Neuronal stem cell (in vitro differentiated cells): ENCODE results near the gene ASZ1.

Source experiments
- DNase-seq: peaks from one replicate; pipeline ENCODE4 v3.0.0-alpha.2; 2013; ENCODE audit warnings: low spot score
- H2AFZ ChIP-seq: one replicate; pipeline ENCODE4 v1.6.1; 2013; ENCODE audit warnings: mild to moderate bottlenecking, low read length, inconsistent platforms
- H2AK5ac ChIP-seq: 2 replicates; pipeline ENCODE4 v1.6.1; 2013; ENCODE audit warnings: low read depth, mild to moderate bottlenecking, inconsistent platforms, low read length, moderate library complexity, mixed read lengths
- H2BK120ac ChIP-seq: 2 replicates; pipeline ENCODE4 v1.6.1; 2013; ENCODE audit warnings: low read depth, mild to moderate bottlenecking, inconsistent platforms, low read length, moderate library complexity, mixed read lengths
- H2BK12ac ChIP-seq: one replicate; pipeline ENCODE4 v1.6.1; 2013; ENCODE audit warnings: low read length, inconsistent platforms
- H2BK15ac ChIP-seq: 2 replicates; pipeline ENCODE4 v1.6.1; 2013; ENCODE audit warnings: mild to moderate bottlenecking, low read length, inconsistent platforms, mixed read lengths
- H2BK5ac ChIP-seq: one replicate; pipeline ENCODE4 v1.6.1; 2013; ENCODE audit warnings: inconsistent platforms, mild to moderate bottlenecking, low read length, moderate library complexity
- H3K14ac ChIP-seq: one replicate; pipeline ENCODE4 v1.6.1; 2013; ENCODE audit warnings: low read length, inconsistent platforms
- H3K18ac ChIP-seq: 2 replicates; pipeline ENCODE4 v1.6.1; 2013; ENCODE audit warnings: low read length, inconsistent platforms
- H3K23ac ChIP-seq: 2 replicates; pipeline ENCODE4 v1.6.1; 2013; ENCODE audit warnings: low read depth, mild to moderate bottlenecking, mixed read lengths, low read length, inconsistent platforms; ENCODE audit not compliant: poor library complexity
- H3K27ac ChIP-seq: replicated peaks from 3 replicates; pipeline ENCODE4 v1.5.1; 2013; ENCODE audit warnings: low read length, inconsistent platforms
- H3K27me3 ChIP-seq, 3 experiments: 2 replicates each; pipeline ENCODE4 v1.6.1; 2013; ENCODE audit warnings: low read length in 3 of 3, mild to moderate bottlenecking in 2 of 3, inconsistent platforms in 1 of 3, low read depth in 1 of 3, mixed read lengths in 1 of 3, moderate library complexity in 1 of 3; ENCODE audit not compliant: control insufficient read depth in 3 of 3, insufficient read depth in 3 of 3
- H3K36me3 ChIP-seq, 2 donors: replicated peaks in 1 of 2; 2 replicates each; pipeline ENCODE4 v1.6.1; 2013; ENCODE audit warnings: low read length in 2 of 2; ENCODE audit not compliant: control insufficient read depth in 2 of 2, insufficient read depth in 2 of 2
- H3K4ac ChIP-seq: 2 replicates; pipeline ENCODE4 v1.6.1; 2013; ENCODE audit warnings: inconsistent platforms, mild to moderate bottlenecking, low read length, moderate library complexity
- H3K4me1 ChIP-seq, 2 donors: 1 replicate in 1 of 2; 2 replicates in 1 of 2; pipeline ENCODE4 v1.6.1; 2013; ENCODE audit warnings: low read length in 2 of 2, low read depth in 1 of 2; ENCODE audit not compliant: control insufficient read depth in 2 of 2, insufficient read depth in 1 of 2
- H3K4me2 ChIP-seq: one replicate; pipeline ENCODE4 v1.6.1; 2013; ENCODE audit warnings: mild to moderate bottlenecking, low read length, inconsistent platforms; ENCODE audit not compliant: insufficient read depth, poor library complexity, severe bottlenecking
- H3K4me3 ChIP-seq, 2 donors: 2 replicates each; pipeline ENCODE4 v1.5.1; 2013; ENCODE audit warnings: low read length in 2 of 2, mild to moderate bottlenecking in 2 of 2, inconsistent platforms in 1 of 2, moderate library complexity in 1 of 2
- H3K79me1 ChIP-seq: one replicate; pipeline ENCODE4 v1.6.1; 2013; ENCODE audit warnings: low read depth, mild to moderate bottlenecking, inconsistent platforms, low read length, moderate library complexity
- H3K9ac ChIP-seq: one replicate; pipeline ENCODE4 v1.6.1; 2013; ENCODE audit warnings: mild to moderate bottlenecking, low read depth, low read length, inconsistent platforms; ENCODE audit not compliant: poor library complexity
- H3K9me3 ChIP-seq, 2 donors: replicated peaks in 1 of 2; 2 replicates each; pipeline versions ENCODE3 to v1.6.1; 2013; ENCODE audit warnings: low read length in 2 of 2, mild to moderate bottlenecking in 2 of 2, inconsistent platforms in 1 of 2, low read depth in 1 of 2, mixed read lengths in 1 of 2, moderate library complexity in 1 of 2; ENCODE audit not compliant: control insufficient read depth in 2 of 2, insufficient read depth in 1 of 2
- H4K8ac ChIP-seq: one replicate; pipeline ENCODE4 v1.6.1; 2013; ENCODE audit warnings: low read depth, mild to moderate bottlenecking, inconsistent platforms, low read length, moderate library complexity
- H4K91ac ChIP-seq: one replicate; pipeline ENCODE4 v1.6.1; 2013; ENCODE audit warnings: low read length, low read depth, mild to moderate bottlenecking, inconsistent platforms; ENCODE audit not compliant: poor library complexity
- WGBS, 2 donors: extraction: QIAGEN DNeasy Blood & Tissue Kit; methylation state at CpG; one replicate each; pipeline ENCODE4 v1.1.7; 2013; ENCODE audit warnings: missing lambda C conversion rate in 2 of 2, mixed read lengths in 1 of 2; ENCODE audit not compliant: insufficient read length in 2 of 2, insufficient replicate concordance in 1 of 2; ENCODE audit errors: extremely low coverage in 2 of 2; 5-methylcytosine and 5-hydroxymethylcytosine counted together

ASZ1 gene

DNA sequence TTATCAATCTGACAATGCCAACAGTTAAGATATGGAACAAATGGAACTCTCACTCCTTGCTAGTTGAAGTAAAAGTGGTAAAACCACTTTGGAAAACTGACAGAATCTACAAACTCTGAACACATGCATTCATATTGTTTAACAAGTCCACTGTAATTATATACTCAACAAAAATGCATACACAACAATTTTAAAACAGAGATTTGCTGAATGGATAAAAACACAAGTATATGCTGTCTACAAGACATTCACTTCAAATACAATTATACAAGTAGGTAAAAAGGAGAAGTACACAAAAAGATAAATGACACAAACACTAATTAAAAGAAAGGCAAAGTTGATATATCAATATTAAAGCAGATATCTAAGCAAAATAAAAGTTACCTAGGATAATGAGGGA lies 95.3 kb downstream of the ASZ1 start:
- Histone ChIP-seq H3K23ac (no peak overlapping the region), H3K79me1 (no peaks in the 10 kb centered on the region), H3K9me3 (no peaks in the 10 kb centered on the region), H2BK15ac (no peak overlapping the region), H3K27ac (no peak overlapping the region), H2BK120ac (no peak overlapping the region), H3K4ac (no peak overlapping the region), H3K14ac (no peak overlapping the region), H3K27me3 (peaks cover 0 to 3% (median 0%) of the 10 kb centered on the region in 3 experiments), H3K4me2 (no peak overlapping the region), H2AK5ac (no peak overlapping the region), H4K8ac (no peak overlapping the region), H3K36me3 (no peaks in the 10 kb centered on the region), H2AFZ (no peak overlapping the region), H2BK5ac (no peak overlapping the region), H3K18ac (no peak overlapping the region), H3K4me1 (no peaks in the 10 kb centered on the region), H4K91ac (no peak overlapping the region), H3K4me3 (no peak overlapping the region), H2BK12ac (no peak overlapping the region), H3K9ac (no peak overlapping the region)
- DNase-seq, result no peak

DNA sequence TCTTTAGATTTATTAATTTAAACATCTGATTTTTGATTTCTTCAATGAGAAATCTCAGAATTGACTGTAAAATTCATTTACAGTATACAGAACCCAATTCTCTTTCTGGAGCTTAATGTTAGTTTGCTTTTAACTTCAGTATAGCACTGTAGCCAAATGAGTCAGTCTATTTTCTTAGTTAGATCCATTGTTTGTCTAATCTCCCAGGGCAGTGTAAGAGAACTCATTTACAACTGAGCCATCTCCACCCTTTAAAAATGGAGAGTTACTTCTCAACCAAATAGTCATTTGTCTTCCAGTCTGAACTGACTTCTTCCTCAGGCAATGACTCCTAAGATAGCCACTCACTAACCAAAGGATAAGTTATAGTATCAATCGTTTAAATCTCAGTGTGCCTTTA lies 101.5 kb downstream of the ASZ1 start:
- Histone ChIP-seq H4K91ac (no peak overlapping the region), H2BK5ac (no peak overlapping the region), H3K4me3 (no peak overlapping the region), H2BK12ac (no peak overlapping the region), H2AK5ac (no peak overlapping the region), H3K18ac (no peak overlapping the region), H2BK15ac (no peak overlapping the region), H3K9me3 (no peaks in the 10 kb centered on the region), H2BK120ac (no peak overlapping the region), H4K8ac (no peak overlapping the region), H3K36me3 (no peaks in the 10 kb centered on the region), H3K27ac (no peak overlapping the region), H3K9ac (no peak overlapping the region), H3K4me2 (no peak overlapping the region), H2AFZ (no peak overlapping the region), H3K27me3 (peaks cover 19 to 65% (median 43%) of the 10 kb centered on the region in 3 experiments), H3K4me1 (peaks cover 5 to 13% of the 10 kb centered on the region in 2 donors), H3K23ac (no peak overlapping the region), H3K79me1 (no peaks in the 10 kb centered on the region), H3K4ac (no peak overlapping the region), H3K14ac (no peak overlapping the region)
- DNase-seq, result no peak
- WGBS, 2 donors, result no CpG with 5 or more reads among the region's 1 CpG

DNA sequence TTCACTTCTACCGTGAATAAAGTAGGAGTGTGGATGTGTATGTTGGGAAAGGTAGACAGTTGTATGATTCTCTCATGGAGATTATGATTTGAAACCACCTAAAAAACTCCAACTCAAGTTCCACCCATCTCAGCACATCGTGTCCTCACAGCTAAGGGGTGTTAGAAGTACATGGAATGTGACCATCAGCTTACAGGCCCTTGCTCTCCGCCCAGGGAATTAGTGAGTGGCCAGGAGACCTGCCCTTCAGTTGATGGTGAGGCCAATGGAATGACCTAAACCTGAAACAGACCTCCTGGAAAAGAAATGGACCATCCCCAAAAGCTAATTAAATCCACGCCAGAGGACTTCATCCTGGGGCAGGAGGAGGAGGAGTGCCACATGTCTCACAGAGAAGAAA lies 102.3 kb downstream of the ASZ1 start:
- Histone ChIP-seq H2BK120ac (no peak overlapping the region), H3K23ac (no peak overlapping the region), H2BK15ac (no peak overlapping the region), H2AFZ (no peak overlapping the region), H2BK12ac (no peak overlapping the region), H3K79me1 (no peaks in the 10 kb centered on the region), H3K27me3 (peaks cover 19 to 74% (median 51%) of the 10 kb centered on the region in 3 experiments), H3K4me2 (peak overlapping the region; percentile 100), H4K8ac (no peak overlapping the region), H3K14ac (no peak overlapping the region), H3K18ac (no peak overlapping the region), H3K4me3 (no peak overlapping the region), H3K36me3 (no peaks in the 10 kb centered on the region), H3K4ac (no peak overlapping the region), H3K9me3 (no peaks in the 10 kb centered on the region), H4K91ac (no peak overlapping the region), H2BK5ac (no peak overlapping the region), H2AK5ac (no peak overlapping the region), H3K4me1 (peaks cover 5 to 13% of the 10 kb centered on the region in 2 donors), H3K27ac (no peak overlapping the region), H3K9ac (no peak overlapping the region)
- no CpG with 5 or more reads among the region's 4 CpGs for WGBS, 2 donors
- DNase-seq, result no peak

DNA sequence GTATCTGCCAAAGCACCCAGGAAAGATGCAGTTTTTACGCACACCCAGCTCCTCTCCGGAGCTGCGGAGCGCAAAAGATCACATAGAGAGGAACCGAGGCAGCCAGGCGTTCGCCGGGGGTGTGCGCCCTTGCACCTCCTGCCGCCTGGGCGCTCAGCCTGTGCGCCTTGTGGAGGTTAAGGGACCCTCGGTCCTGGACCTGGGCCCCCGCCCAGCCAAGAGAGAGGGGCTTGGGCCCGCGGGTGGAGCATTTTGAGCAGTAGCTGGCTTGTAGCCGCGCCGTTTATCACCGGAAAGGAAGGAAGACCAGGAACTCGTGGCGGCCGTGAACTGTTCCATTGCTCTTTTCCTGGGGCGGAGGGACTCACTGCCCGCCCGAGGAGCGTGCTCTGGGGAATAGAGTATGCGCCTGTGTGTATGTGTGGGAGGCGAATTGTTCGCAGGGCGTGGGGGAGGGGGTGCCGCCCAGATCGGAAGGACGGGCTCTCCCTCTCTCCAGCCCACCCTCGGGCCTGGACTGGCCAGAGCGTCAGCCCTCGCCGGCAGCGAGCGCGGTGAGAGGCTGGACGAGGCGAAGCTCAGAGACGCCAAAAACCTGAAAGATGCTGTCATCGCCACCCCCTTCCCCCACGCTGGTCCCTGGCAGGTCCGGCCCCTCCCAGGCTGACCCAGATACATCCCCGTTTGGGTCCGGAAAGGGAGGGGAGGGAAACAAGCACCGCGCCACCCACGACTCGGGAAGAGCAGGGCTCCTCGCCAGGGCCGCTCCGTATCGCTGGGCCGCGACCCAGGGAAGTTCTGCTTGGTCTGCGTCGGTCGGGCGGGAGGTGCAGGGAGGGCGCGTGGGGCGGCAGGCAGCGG lies 103.2 kb downstream of the ASZ1 start:
- H4K91ac ChIP-seq, result peak overlapping the region; percentile 88
- peak overlapping the region; percentile 100 for H3K4me2 ChIP-seq
- H2BK12ac ChIP-seq, result no peak overlapping the region
- H3K18ac ChIP-seq, result peak overlapping the region; percentile 84
- H3K14ac ChIP-seq, result no peak overlapping the region
- no peak overlapping the region for H2BK120ac ChIP-seq
- H2AFZ ChIP-seq, result peak overlapping the region; percentile 97
- peak overlapping the region; percentile 16 for H2AK5ac ChIP-seq
- H3K4me3 ChIP-seq, result peak overlapping the region; percentile 41 to 80
- H3K4ac ChIP-seq, result no peak overlapping the region
- peaks cover 5 to 13% of the 10 kb centered on the region in 2 donors for H3K4me1 ChIP-seq
- DNase-seq, result peak; percentile 35
- no peak overlapping the region for H2BK15ac ChIP-seq
- no peaks in the 10 kb centered on the region for H3K79me1 ChIP-seq
- peak overlapping the region; percentile 85 for H3K9ac ChIP-seq
- H3K27ac ChIP-seq, result no peak overlapping the region
- no peaks in the 10 kb centered on the region for H3K9me3 ChIP-seq
- no CpG with 5 or more reads among the region's 67 CpGs for WGBS, 2 donors
- no peaks in the 10 kb centered on the region for H3K36me3 ChIP-seq
- H2BK5ac ChIP-seq, result no peak overlapping the region
- peak overlapping the region; percentile 82 for H3K23ac ChIP-seq
- no peak overlapping the region for H4K8ac ChIP-seq
- H3K27me3 ChIP-seq, result peaks cover 19 to 82% (median 51%) of the 10 kb centered on the region in 3 experiments
